ENCODE measurements around the gene APP. TPM values are rescaled to one million over a fixed set of nuclear protein-coding genes. Genes with fewer than 3 reads are reported as not detected.

APP gene
- total RNA-seq (2022; extraction: Qiagen RNA extraction), result 251 to 315 TPM (median 306 TPM) in 5 replicates

DNA sequence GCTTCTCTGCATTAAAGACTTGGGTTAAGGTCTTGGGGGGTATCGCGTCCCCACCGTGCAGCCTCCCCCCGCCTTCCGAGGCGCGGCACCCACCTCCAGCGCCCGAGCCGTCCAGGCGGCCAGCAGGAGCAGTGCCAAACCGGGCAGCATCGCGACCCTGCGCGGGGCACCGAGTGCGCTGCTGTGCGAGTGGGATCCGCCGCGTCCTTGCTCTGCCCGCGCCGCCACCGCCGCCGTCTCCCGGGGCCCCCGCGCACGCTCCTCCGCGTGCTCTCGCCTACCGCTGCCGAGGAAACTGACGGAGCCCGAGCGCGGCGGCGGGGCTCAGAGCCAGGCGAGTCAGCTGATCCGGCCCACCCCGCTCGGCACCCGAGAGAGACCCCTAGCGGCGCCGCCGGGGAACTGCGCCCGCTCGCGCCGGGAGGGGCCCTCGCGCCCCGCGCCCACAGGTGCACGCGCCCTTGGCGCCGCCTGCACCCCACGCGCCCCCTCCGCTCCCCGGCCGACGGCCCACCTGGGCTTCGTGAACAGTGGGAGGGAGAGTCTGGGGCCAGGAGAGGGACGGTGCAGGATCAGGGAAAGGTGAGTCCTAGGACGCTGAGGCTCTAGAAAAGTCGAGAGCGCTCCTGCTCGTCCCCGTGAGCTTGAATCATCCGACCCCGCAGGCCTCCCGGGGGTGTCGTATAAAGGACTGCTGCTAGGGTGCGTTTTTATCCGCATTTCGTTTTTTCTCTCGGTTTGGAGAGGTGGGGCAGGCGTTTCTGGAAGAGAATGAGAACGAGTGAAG, at the start of gene APP:
Gene APP, minus strand, starts transcription at position 300 of the 787 bp plus-strand sequence. Its CDS starts 150 bp downstream, at position 150.

